Neural cell (in vitro differentiated cells): ENCODE measurements around the gene GFOD2.

ENCODE experiments used
- CTCF ChIP-seq: fragments of 450-650 bp; IDR thresholded peaks from 2 replicates; pipeline ENCODE4 v1.5.1; 2014; ENCODE audit warnings: antibody characterized with exemption, mild to moderate bottlenecking, moderate library complexity; ENCODE audit not compliant: poor library complexity, severe bottlenecking
- POLR2AphosphoS5 ChIP-seq: IDR thresholded peaks from 2 replicates; pipeline ENCODE4 v1.6.1; 2012
- RAD21 ChIP-seq: fragments of 450-650 bp; conservative IDR thresholded peaks from 2 replicates; pipeline ENCODE4 v1.6.1; 2014; ENCODE audit warnings: antibody characterized with exemption, mild to moderate bottlenecking, moderate library complexity
- SMC3 ChIP-seq: fragments of 450-650 bp; conservative IDR thresholded peaks from 2 replicates; pipeline ENCODE4 v1.6.1; 2014; ENCODE audit warnings: antibody characterized with exemption, mild to moderate bottlenecking, moderate library complexity; ENCODE audit not compliant: poor library complexity
- TAF1 ChIP-seq: IDR thresholded peaks from 2 replicates; pipeline ENCODE4 v1.6.1; 2012; ENCODE audit warnings: low read depth

GRCh38 chr16:67649494-67649931, 69.6 kb downstream of the GFOD2 start:
- TF ChIP-seq CTCF = no peak
- TF ChIP-seq RAD21 = no peak
- TF ChIP-seq SMC3 = no peak
- no peak for TF ChIP-seq POLR2AphosphoS5
- no peak for TF ChIP-seq TAF1
